Measurements from ENCODE around the gene CDKN1B. TPM values are rescaled to one million over a fixed set of nuclear protein-coding genes. Genes with fewer than 3 reads are reported as not detected.

Gene CDKN1B
- 123 TPM for total RNA-seq

GRCh38 chr12:12716793-12717585 lies at the start of gene CDKN1B:
Gene CDKN1B, plus strand, starts transcription at chr12:12717368. Its CDS starts 472 bp downstream, at chr12:12717840.
- peak; percentile 70 to 94 (median 92) for DNase-seq (ENCODE audit: low read depth in 2 of 3, low spot score in 2 of 3)

GRCh38 chr12:12668005-12668404 lies 49.2 kb upstream of the CDKN1B start:
- no peak for DNase-seq (ENCODE audit: low read depth in 2 of 3, low spot score in 2 of 3)

- no peak for DNase-seq (ENCODE audit: low read depth in 2 of 3, low spot score in 2 of 3)
Measured at GRCh38 chr12:12669020-12669419, 48.1 kb upstream of the CDKN1B start.

- DNase-seq (ENCODE audit: low read depth in 2 of 3, low spot score in 2 of 3) = no peak
Measured at GRCh38 chr12:12671850-12672660, 45.1 kb upstream of the CDKN1B start.

GRCh38 chr12:12673296-12673695 lies 43.9 kb upstream of the CDKN1B start:
- DNase-seq (ENCODE audit: low read depth in 2 of 3, low spot score in 2 of 3) = no peak

GRCh38 chr12:12676605-12677004 lies 40.6 kb upstream of the CDKN1B start:
- no peak for DNase-seq (ENCODE audit: low read depth in 2 of 3, low spot score in 2 of 3)

- DNase-seq (ENCODE audit: low read depth in 2 of 3, low spot score in 2 of 3) = no peak
Measured at GRCh38 chr12:12681061-12681765, 36.0 kb upstream of the CDKN1B start.

- DNase-seq (ENCODE audit: low read depth in 2 of 3, low spot score in 2 of 3) = no peak
Measured at GRCh38 chr12:12682284-12682683, 34.9 kb upstream of the CDKN1B start.

- no peak for DNase-seq (ENCODE audit: low read depth in 2 of 3, low spot score in 2 of 3)
Measured at GRCh38 chr12:12683136-12683697, 34.0 kb upstream of the CDKN1B start.

- DNase-seq (ENCODE audit: low read depth in 2 of 3, low spot score in 2 of 3) = no peak
Measured at GRCh38 chr12:12683725-12684124, 33.4 kb upstream of the CDKN1B start.

GRCh38 chr12:12684375-12685106 lies 32.6 kb upstream of the CDKN1B start:
- DNase-seq (ENCODE audit: low read depth in 2 of 3, low spot score in 2 of 3) = peak in 1 of 3 donors; percentile 59

GRCh38 chr12:12685305-12685704 lies 31.9 kb upstream of the CDKN1B start:
- no peak for DNase-seq (ENCODE audit: low read depth in 2 of 3, low spot score in 2 of 3)

GRCh38 chr12:12686472-12686871 lies 30.7 kb upstream of the CDKN1B start:
- no peak for DNase-seq (ENCODE audit: low read depth in 2 of 3, low spot score in 2 of 3)

GRCh38 chr12:12686925-12687324 lies 30.2 kb upstream of the CDKN1B start:
- no peak for DNase-seq (ENCODE audit: low read depth in 2 of 3, low spot score in 2 of 3)

GRCh38 chr12:12689647-12690300 lies 27.4 kb upstream of the CDKN1B start:
- DNase-seq (ENCODE audit: low read depth in 2 of 3, low spot score in 2 of 3) = no peak

- DNase-seq (ENCODE audit: low read depth in 2 of 3, low spot score in 2 of 3) = no peak
Measured at GRCh38 chr12:12691549-12691948, 25.6 kb upstream of the CDKN1B start.

GRCh38 chr12:12693111-12693671 lies 24.0 kb upstream of the CDKN1B start:
- DNase-seq (ENCODE audit: low read depth in 2 of 3, low spot score in 2 of 3) = no peak

- peak; percentile 83 to 99 (median 92) for DNase-seq (ENCODE audit: low read depth in 2 of 3, low spot score in 2 of 3)
Measured at GRCh38 chr12:12696562-12697383, 20.4 kb upstream of the CDKN1B start.

Measured in hematopoietic multipotent progenitor cell (in vitro differentiated cells).